Subcutaneous abdominal adipose tissue (tissue), 5 donors: ENCODE data around the gene CFAP92.

Experiments used
- H3K27ac ChIP-seq: one replicate; pipeline ENCODE4 v1.7.0; 2013; ENCODE audit warnings: low read depth, mild to moderate bottlenecking, inconsistent platforms, low read length, moderate library complexity
- H3K27me3 ChIP-seq, 5 donors: one replicate each; pipeline ENCODE4 v1.7.0; 2013; ENCODE audit warnings: low read length in 5 of 5, inconsistent platforms in 1 of 5; ENCODE audit not compliant: control insufficient read depth in 5 of 5, insufficient read depth in 4 of 5
- H3K36me3 ChIP-seq, 5 donors: one replicate each; pipeline ENCODE4 v1.7.0; 2013; ENCODE audit warnings: low read length in 5 of 5; ENCODE audit not compliant: control insufficient read depth in 5 of 5, insufficient read depth in 5 of 5
- H3K4me1 ChIP-seq, 5 donors: one replicate each; pipeline ENCODE4 v1.7.0; 2013; ENCODE audit warnings: low read length in 5 of 5, mild to moderate bottlenecking in 3 of 5, moderate library complexity in 1 of 5; ENCODE audit not compliant: control insufficient read depth in 5 of 5, insufficient read depth in 5 of 5
- H3K4me3 ChIP-seq, 5 donors: one replicate each; pipeline ENCODE4 v1.7.0; 2013; ENCODE audit warnings: low read length in 5 of 5, low read depth in 1 of 5
- H3K9ac ChIP-seq, 5 donors: one replicate each; pipeline ENCODE4 v1.7.0; 2013; ENCODE audit warnings: low read length in 5 of 5, mild to moderate bottlenecking in 4 of 5, moderate library complexity in 3 of 5
- H3K9me3 ChIP-seq, 5 donors: one replicate each; pipeline ENCODE4 v1.7.0; 2013; ENCODE audit warnings: low read length in 5 of 5; ENCODE audit not compliant: control insufficient read depth in 5 of 5
- donor health status: healthy.
- donor health status: healthy.
- donor health status: healthy.
- donor health status: healthy.
- donor health status: healthy.

CFAP92 gene

DNA sequence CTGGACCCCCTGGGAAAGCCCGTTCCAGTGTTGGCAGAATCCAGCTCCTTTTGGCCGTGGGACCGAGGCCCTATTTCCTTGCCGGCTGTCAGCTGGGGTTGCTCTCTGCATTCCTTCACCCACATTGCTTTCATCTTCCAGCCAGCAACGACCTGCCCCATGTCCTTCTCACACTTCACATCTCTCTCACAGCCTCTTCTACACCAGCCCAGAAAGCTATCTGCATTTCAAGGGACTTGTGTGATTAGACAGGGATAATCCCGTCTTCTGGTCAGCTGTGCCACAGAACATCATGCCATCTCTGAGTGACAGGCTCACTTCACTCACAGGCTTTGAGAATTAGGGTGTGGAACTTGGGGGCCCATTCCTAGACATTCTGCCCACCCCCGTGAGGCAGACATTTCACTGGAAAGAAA is 23.6 kb upstream of the CFAP92 start:
- H3K27me3 ChIP-seq = no peaks in the 10 kb centered on the region
- peak overlapping the region; percentile 48 for H3K27ac ChIP-seq
- H3K36me3 ChIP-seq = no peaks in the 10 kb centered on the region
- no peak overlapping the region for H3K4me3 ChIP-seq
- peaks cover 5 to 50% (median 25%) of the 10 kb centered on the region in 5 donors for H3K4me1 ChIP-seq
- H3K9me3 ChIP-seq = no peaks in the 10 kb centered on the region
- peak overlapping the region in 1 of 5 donors; percentile 7 for H3K9ac ChIP-seq

DNA sequence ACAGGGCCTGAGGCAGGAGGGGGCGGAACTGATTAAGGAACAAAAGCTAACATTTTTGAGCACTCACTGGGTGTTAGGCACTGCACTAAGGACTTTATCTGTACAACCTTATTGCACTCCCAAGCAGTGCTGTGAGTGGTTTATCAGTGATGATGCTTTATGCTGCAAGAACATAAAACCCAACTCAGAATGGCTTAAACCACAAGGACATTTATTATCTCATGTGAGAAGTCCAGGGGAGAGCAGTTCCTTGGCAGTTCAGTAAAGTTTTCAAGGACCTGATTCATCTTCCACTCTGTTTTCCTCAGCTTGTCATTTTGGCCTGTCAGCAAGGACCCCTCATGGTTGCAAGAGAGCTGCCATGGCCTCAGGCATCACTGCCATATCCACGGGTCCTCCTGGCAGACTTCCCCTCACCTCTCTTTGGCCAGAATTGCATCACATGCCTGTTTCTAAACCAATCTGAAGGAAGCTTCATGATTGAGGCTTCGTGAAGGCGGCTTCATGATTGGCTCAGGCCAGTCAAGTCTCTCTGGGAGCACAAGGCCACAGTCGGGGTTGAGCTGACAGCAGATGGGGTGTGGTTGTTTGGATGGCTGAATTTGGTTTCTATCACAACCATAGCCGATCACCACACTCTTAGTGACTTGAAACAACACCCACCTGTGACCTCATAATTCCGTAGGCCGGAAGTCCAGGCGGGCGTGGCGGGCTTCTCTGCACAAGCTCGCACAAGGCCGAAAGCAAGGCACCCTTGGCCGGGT is 23.0 kb upstream of the CFAP92 start:
- no peaks in the 10 kb centered on the region for H3K9me3 ChIP-seq
- H3K9ac ChIP-seq = peak overlapping the region in 1 of 5 donors; percentile 7
- H3K27me3 ChIP-seq = no peaks in the 10 kb centered on the region
- H3K4me1 ChIP-seq = peaks cover 5 to 45% (median 20%) of the 10 kb centered on the region in 5 donors
- no peaks in the 10 kb centered on the region for H3K36me3 ChIP-seq
- peak overlapping the region; percentile 41 for H3K27ac ChIP-seq
- H3K4me3 ChIP-seq = no peak overlapping the region

DNA sequence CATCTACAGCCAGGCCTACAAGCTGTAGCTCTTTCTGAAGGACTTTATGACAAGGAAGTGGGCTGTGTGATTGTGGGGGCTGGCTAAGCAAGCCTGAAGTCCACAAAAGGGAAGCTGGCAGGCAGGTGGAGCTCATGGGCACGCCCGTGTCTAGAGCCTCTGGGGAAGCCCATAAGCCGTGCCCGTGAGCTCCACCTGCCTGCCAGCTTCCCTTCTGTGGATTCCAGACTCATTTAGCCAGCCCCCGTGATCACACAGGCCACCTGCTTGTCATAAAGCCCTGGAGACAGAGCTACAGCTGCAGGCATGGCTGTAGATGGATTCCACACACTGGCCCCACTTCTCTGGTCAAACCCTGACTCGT is 22.5 kb upstream of the CFAP92 start:
- Histone ChIP-seq H3K27ac (peak overlapping the region; percentile 41), H3K27me3 (no peaks in the 10 kb centered on the region), H3K4me1 (peaks cover 5 to 44% (median 20%) of the 10 kb centered on the region in 5 donors), H3K36me3 (no peaks in the 10 kb centered on the region), H3K9ac (peak overlapping the region in 1 of 5 donors; percentile 37), H3K4me3 (peak overlapping the region in 2 of 5 donors; percentile 10 to 17), H3K9me3 (no peaks in the 10 kb centered on the region)

DNA sequence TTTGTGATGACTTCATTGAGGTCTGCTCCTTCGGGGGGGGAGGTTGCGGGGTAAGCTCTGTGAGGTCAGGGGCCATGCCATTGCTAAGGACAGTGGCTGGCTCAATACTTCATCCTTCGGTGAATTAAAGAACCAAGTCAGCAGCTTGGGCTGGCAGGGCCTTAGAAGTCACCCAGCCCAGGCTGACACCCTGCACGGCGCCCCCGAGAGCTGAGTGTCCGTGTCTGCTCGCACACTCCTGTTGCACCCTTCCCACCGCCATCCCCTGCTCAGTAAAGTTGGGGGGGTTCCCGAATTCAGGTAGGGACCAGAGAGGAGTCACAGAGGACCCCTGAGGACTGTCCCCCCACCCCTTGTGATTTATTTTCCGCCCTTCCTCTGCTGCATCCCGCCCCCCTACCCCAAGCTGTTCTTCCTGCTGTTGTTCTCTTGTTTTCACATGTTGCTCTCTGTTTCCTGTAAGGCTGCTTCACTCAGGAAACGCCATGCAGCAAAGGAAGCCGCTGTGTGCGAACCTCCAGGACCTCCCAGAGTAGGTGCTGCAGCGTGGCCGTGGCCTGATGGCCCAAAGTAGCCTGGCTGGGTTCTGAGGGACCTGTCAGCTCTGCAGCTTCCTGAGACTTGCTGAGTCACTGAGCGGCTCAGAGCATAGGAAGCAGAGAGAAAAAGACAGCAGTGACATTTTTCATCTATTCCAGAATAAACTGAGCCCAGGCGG is 21.7 kb upstream of the CFAP92 start:
- H3K36me3 ChIP-seq = no peaks in the 10 kb centered on the region
- H3K4me3 ChIP-seq = peak overlapping the region in 2 of 5 donors; percentile 10 to 17
- H3K4me1 ChIP-seq = peaks cover 5 to 44% (median 20%) of the 10 kb centered on the region in 5 donors
- no peaks in the 10 kb centered on the region for H3K9me3 ChIP-seq
- H3K27ac ChIP-seq = peak overlapping the region; percentile 23
- H3K27me3 ChIP-seq = no peaks in the 10 kb centered on the region
- H3K9ac ChIP-seq = no peak overlapping the region

DNA sequence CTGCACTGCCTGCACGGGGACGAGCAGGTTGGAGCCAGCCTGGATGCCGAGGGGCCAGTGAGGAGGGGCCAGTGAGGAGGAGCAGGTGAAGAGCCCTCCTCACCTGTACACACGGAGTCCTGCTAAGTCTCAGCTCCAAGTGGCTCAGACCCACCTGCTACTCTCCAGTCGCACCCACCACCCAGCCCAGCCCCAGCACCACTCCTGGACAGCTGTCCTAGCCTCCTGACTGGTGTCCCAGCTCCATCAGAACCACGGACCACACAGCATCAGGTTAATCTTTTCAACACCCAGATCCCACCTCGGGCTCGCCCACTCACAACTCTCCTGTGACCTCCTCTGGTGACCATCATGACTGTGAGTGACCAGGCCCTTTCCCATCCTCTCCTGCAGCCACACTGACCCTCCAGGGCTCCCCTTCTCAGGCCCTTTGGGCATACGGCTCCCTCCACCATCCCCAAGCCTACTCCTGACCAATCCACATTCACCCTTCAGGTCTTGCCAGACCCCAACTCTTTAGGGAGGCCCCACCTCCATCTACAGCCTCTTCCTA is 21.0 kb upstream of the CFAP92 start:
- Histone ChIP-seq H3K9ac (no peak overlapping the region), H3K4me1 (peaks cover 5 to 44% (median 20%) of the 10 kb centered on the region in 5 donors), H3K27me3 (no peaks in the 10 kb centered on the region), H3K4me3 (no peak overlapping the region), H3K36me3 (no peaks in the 10 kb centered on the region), H3K9me3 (no peaks in the 10 kb centered on the region), H3K27ac (peak overlapping the region; percentile 23)

DNA sequence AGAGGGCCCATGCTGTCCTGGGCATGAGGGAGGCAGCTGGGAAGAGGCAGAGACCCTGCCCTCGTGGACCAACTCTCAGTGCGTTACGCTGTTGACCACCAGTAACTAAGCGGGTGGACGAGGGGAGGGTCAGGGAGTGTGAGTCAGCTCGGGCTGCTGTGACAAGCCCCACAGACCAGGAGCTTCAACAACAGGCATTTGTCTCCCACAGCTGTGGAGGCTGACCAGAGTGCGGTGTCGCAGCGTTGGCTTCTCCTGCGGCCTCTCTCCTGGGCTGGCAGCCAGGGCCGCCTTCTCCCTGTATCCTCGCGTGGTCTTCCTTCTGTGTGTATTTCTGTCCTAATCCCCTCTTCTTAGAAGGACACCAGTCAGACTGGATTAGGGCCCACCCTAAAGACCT is 20.3 kb upstream of the CFAP92 start:
- no peaks in the 10 kb centered on the region for H3K27me3 ChIP-seq
- no peaks in the 10 kb centered on the region for H3K36me3 ChIP-seq
- peaks cover 5 to 44% (median 20%) of the 10 kb centered on the region in 5 donors for H3K4me1 ChIP-seq
- H3K4me3 ChIP-seq = no peak overlapping the region
- peak overlapping the region; percentile 23 for H3K27ac ChIP-seq
- H3K9ac ChIP-seq = no peak overlapping the region
- no peaks in the 10 kb centered on the region for H3K9me3 ChIP-seq

DNA sequence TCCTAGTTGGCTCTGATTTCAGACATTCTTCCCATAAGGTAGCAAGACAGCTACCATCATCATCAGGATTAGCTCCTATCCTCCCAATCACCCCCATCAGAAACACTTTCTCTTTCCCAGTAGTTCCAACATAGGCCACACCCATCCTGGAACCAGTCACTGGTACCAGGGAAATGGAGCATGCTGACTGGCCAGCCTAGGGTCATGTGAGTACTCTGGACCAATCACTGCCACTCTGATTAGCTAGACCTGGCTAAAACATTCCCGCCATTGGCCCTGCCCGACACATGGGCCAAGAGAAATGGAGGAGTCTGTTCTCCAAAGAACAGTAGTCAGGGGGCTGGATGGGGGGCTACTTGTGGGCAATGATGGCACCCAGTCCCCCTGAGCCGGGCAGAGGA is 19.6 kb upstream of the CFAP92 start:
- no peaks in the 10 kb centered on the region for H3K27me3 ChIP-seq
- H3K27ac ChIP-seq = no peak overlapping the region
- H3K36me3 ChIP-seq = peaks cover 0 to 1% (median 0%) of the 10 kb centered on the region in 5 donors
- H3K9ac ChIP-seq = no peak overlapping the region
- H3K4me1 ChIP-seq = peaks cover 5 to 41% (median 20%) of the 10 kb centered on the region in 5 donors
- H3K4me3 ChIP-seq = no peak overlapping the region
- H3K9me3 ChIP-seq = no peaks in the 10 kb centered on the region

DNA sequence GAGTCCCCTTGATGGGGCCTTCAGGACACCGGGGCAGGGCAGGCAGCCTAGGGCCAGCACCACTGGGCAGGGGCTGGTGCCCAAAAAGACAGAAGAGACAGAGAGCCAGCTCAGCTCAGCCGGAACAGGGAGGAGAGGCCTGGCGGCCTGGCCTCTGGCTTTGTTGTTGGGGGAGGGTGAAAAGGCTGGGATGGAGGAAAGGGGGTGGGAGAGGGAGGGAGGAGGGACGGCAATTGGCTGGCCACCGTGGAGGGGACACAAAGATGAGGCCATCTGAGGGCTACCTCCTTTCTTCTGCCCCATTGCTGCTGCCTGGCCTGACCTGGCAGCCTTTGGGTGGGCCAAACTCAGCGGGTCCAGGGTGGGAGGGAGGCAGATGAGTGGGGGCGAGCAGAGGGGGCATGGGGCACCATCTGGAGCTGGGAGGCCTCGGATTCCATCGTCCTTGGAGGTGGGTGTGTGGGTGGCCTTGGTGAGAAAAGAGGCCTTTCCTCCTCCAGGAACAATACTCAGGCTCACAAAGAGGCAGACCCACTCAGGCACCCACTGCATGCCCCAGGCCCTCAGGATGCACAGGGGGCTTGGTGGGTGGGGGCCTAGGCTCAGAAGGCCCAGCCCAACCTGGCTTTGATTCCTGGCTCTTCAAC is 16.6 kb upstream of the CFAP92 start:
- Histone ChIP-seq H3K9me3 (no peaks in the 10 kb centered on the region), H3K27me3 (no peaks in the 10 kb centered on the region), H3K27ac (no peak overlapping the region), H3K36me3 (peaks cover 0 to 3% (median 0%) of the 10 kb centered on the region in 5 donors), H3K9ac (no peak overlapping the region), H3K4me3 (no peak overlapping the region), H3K4me1 (peaks cover 0 to 21% (median 4%) of the 10 kb centered on the region in 5 donors)

DNA sequence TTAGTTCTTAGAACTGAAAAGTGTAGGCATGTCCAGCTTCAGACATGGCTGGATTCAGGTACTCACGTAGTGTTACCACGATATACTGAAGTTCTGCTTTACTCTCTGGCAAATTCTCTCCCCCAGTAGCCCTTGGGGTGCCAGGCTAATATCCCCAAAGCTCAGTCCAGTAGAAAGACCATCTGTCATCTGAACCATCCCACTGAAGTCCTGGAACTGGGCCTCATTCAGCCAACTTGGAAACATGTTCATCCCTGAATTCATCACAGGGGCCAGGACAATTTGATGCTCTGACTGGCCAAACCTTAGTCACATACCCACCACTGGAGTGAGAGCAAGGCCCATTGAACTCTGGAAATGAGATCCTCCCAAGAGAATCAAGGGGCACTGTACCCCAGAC is 15.4 kb upstream of the CFAP92 start:
- Histone ChIP-seq H3K27ac (no peak overlapping the region), H3K4me1 (peaks cover 0 to 21% (median 8%) of the 10 kb centered on the region in 5 donors), H3K9ac (no peak overlapping the region), H3K9me3 (no peaks in the 10 kb centered on the region), H3K4me3 (no peak overlapping the region), H3K27me3 (peaks cover 0 to 6% (median 0%) of the 10 kb centered on the region in 5 donors), H3K36me3 (peaks cover 0 to 3% (median 0%) of the 10 kb centered on the region in 5 donors)
